Breast epithelium (tissue), 3 donors: ENCODE results near the gene SRC.

Experiments used
- CTCF ChIP-seq, 3 donors: fragments of 450-650 bp; IDR thresholded peaks; one replicate each; pipeline ENCODE4 v1.5.1; 2016 to 2017; ENCODE audit warnings: antibody characterized with exemption in 3 of 3, mild to moderate bottlenecking in 3 of 3, moderate library complexity in 3 of 3
- POLR2AphosphoS5 ChIP-seq, 3 donors: sonication (generic); formaldehyde crosslinking; IDR thresholded peaks; one replicate each; pipeline ENCODE4 v1.6.1; 2017; ENCODE audit warnings: antibody characterized with exemption in 3 of 3

DNA sequence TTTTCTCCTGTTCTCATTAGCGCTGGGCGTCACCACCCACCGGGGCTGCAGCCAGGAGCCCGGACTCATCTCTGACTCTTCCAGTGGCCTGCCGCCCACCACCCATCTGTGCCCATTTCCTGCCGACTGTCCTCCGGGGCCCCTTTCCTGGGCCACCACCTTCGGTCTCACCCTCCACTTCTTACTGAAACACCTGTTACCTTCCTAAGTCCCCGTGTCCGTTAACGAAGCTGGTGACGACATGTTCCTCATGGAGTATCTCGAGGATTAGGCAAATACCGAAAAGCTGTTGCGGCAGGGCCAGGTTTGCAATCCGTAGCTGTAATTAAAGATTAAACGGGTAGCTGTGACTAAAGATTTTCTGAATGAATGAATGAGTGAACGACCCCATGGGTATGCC lies 80.2 kb downstream of the SRC start:
- no peak for TF ChIP-seq CTCF (IDR thresholded peaks at IDR 0.05)
- TF ChIP-seq POLR2AphosphoS5 (IDR thresholded peaks at IDR 0.05) = no peak
